CD4-positive, alpha-beta T cell treated with Interleukin-15 for 4 hours (primary cell): ENCODE results near the gene ANO5.

Experiments
- DNase-seq: peaks from one replicate; pipeline ENCODE4 v3.0.0-alpha.2; 2020; ENCODE audit warnings: low spot score

The ANO5 gene, protein sequence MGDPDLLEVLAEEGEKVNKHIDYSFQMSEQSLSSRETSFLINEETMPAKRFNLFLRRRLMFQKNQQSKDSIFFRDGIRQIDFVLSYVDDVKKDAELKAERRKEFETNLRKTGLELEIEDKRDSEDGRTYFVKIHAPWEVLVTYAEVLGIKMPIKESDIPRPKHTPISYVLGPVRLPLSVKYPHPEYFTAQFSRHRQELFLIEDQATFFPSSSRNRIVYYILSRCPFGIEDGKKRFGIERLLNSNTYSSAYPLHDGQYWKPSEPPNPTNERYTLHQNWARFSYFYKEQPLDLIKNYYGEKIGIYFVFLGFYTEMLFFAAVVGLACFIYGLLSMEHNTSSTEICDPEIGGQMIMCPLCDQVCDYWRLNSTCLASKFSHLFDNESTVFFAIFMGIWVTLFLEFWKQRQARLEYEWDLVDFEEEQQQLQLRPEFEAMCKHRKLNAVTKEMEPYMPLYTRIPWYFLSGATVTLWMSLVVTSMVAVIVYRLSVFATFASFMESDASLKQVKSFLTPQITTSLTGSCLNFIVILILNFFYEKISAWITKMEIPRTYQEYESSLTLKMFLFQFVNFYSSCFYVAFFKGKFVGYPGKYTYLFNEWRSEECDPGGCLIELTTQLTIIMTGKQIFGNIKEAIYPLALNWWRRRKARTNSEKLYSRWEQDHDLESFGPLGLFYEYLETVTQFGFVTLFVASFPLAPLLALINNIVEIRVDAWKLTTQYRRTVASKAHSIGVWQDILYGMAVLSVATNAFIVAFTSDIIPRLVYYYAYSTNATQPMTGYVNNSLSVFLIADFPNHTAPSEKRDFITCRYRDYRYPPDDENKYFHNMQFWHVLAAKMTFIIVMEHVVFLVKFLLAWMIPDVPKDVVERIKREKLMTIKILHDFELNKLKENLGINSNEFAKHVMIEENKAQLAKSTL

DNA sequence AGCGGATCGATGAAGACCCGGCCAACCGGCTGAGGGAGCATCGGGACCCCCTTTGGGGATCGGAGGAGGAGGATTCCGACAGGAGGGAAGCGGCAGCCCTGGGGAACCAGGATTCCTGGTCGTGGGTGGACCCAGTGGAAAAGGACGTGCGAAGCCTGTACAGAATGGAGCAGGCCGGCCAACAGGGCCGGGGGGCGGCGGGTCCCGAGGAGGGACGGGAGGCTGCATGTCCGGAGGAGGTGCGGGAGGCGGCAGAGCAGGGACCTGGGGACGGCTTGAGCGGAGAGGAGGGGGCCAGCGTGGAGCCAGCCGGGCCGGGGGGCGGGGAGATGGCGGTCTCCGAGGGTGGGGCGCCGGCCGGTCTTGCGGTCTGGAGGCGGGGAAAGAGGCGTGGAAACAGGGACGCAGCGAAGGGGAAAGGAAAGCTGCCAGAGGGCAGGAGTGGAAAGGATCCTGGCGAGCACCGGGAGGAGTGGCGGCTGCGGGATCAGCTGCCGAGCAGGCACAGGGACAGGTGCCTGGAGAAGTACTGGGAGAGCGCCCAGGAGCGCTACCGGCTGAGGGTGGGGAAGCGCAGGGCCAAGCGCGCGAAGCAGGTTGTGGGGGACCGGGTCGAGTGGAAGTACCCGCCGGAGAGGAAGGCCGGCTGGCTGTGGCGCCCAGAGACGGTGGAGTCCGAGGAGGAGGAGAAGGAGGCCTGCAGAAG, at the start of gene ANO5:
Gene ANO5, plus strand, starts transcription at position 444 of the 706 bp plus-strand sequence. CDS start 408 bp downstream, outside the sequence.
- no peak for DNase-seq

DNA sequence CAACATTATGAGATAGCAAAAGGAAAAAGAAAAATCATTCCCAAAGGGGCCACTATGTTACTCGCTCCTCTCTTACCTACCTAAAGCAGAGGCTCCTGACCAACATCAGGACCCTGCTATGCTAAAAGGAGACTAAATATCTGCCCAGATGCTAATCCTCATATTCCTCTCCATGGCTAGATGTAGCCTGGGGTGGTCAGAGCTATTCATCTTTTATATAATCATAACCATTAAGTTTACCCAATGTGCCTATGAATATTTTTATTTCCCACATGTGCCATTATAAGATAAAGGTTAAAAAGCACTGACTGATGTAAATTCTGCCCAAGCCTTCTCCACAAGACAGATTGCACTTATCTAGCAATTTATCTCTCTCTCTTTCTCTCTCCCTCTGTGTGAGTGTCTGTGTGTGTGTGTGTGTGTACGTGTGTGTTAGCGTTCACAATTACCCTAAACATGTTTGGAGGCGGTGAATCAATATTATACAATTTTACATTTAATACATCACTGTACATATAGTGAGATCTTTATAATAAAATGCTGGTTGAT, 41.2 kb upstream of the ANO5 start:
- no peak for DNase-seq

DNA sequence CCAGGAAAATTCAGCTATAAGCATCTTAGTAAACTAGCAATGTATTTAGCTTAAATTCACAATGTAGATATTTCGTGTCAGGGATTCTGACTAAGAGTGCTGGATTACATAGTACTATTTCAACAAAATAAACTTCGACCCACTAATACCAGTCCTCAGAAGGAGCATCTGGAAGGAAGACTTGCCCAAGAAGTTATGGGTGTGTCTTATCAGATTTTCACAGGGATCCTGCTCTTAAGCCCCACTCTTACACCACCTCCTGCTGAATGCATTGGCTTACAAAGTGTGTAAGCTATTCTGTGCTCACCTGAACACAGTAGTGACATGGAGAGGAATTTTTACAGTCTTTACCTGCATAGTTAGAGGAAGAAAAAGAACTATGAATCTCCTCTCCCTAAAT, 35.4 kb upstream of the ANO5 start:
- no peak for DNase-seq

DNA sequence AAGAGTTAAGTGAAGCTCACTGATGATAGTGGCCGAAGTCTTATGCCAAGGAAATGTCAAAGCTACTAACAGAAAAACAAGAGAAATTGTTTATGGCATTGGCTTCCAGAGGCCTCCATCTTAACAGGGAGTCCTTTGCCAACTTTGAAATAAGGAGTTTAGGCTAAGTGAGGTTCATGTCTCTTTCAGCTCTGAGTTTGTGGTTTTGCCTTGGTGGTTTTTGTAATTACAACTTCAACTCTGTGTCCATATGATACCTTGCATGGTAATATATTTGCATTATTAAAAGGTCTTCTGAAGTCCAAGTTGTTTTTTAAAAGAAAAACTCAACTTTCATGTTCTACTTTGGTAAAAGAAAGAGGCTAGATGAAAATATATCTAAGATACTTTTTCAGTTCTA, 31.4 kb upstream of the ANO5 start:
- DNase-seq = no peak

DNA sequence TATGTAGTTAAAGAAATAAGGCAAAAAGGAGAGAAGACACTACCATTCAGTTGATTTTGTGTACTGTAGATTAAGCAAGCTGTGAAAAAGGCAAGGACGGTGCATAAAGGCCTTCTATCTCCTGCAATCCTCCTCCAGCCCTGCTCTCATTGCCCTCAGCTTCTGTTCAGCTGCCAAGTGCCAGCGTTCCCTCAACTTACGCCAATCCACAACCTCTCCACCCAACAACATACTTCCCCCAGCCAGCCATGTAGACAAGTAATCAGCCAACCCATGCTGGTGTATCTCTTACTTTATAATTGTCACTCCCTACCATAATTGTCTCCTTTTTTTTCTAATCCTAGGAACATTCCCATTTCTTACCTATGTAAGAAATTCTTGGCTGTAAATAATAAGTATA, 30.1 kb upstream of the ANO5 start:
- DNase-seq = no peak

DNA sequence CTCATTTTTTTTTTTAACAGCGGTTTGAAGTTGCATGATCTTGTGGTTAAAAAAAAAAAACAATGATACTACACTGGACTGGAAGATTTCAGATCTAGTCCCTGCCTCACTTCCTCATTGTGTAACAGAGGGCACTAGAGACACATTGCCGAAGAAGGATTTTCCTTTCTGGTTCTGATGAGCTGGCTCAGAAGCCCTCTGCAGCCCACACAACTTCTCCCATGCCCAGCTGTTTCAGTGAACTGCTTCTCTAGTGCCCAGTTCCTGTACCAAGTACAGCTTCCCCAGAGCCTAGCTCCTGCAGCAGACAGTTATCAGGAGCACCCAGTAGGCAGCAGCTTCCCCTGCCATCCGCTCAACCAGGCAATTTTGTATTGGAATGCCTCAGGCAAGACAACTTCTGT, 29.5 kb upstream of the ANO5 start:
- no peak for DNase-seq

DNA sequence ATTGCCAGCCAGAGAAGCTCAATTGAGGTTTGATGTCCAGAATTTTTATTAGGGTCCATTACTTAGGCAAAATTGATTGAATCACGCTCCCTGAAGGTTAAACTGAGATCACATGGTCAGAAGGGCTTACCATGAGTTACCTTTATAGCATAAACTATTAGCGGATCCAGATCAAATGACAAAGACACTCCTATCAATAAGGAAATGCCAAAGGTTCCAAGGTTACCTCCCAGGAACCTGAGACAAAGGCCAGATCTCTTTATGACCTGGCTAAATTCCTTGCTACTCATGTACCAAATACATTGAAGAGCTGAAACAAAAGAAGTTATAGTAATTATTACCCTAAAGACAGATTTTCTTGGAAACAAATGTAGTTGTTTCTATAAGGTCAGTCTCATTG, 27.8 kb upstream of the ANO5 start:
- DNase-seq = no peak

DNA sequence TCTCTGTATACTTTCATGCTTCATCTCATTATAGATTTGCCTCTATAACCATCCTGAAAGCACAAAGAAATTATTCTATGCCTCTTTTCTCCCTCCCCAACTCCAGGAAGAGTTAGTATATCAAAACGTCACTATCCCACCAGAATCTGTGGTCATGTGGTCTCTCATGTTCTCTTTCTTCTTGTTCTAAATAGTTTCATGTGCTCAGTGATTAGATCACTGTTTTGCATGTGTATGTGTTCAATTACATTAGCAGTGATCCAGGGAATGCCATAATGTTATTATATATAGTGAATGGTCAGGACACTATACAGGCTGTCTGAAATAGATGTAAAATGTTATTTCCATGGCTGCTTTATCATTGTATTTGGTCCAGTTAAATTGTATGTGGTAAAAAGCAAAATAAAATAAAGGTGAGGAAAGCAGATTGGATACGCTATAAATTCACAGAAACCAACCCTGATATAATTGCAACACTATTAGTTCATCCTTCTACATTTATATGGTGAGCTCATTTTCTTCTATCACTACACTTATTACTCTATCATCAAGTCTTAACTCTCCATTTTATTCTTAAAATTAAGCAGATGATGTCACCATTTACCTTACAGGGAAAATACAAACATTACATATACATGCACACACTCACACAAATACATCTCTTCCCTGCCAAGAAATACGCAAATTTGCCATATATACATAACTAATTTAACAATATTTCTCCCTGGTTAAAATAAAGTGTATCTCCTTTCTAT, 26.9 kb upstream of the ANO5 start:
- DNase-seq = no peak

DNA sequence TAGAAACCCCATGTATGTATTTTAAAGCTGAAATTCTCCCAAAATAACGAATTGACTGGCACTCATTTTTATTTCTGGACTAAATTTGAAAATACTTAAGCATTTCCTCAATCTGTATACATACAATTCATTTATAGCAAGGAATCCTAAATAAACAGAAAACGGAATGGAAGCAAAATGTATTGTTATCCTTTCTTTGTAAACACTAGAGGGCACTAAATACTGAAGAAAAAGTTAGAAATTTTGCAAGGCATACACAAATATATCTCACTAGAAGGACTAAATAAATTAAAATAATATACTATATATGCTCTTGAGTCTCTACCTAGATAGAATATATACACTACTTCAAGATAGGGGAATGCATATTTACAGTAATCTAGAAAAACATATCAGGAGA, 23.1 kb upstream of the ANO5 start:
- DNase-seq = no peak

DNA sequence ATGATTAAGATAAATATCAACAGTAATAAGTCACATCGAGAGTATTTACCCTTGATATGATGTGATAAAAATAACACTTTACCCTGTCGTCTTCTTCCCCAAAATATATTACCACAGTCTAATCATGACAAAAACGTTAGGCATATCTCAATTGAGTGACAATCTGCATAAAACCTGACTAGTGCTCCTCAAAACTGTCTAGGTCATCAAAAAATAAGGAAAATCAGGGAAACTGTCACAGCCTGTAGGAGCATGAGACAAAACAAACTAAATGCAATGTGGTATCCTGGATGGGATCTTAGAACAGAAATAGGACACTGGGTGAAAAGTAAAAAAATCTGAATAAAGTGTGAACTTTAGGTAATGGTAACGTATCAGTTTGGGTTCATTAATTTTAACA, 19.4 kb upstream of the ANO5 start:
- DNase-seq = no peak

DNA sequence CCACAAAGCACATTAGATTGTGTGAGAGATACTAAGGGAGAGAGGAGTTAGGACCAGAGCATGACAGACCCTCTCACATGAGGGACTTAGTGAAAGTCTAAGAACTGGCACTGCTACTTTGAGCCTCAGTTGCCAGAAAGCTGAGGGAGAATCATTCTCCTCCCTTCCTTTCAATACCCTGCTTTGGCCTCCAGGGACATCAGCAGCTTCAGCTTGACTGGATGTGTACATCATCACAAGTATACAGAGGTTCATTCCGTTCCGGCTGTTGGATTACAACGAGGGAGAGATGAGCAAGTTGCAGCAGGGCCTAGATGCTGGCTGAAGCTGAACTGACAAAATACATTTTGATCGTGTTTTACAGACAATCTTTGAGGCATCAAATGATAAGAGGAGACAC, 15.7 kb upstream of the ANO5 start:
- DNase-seq = no peak

DNA sequence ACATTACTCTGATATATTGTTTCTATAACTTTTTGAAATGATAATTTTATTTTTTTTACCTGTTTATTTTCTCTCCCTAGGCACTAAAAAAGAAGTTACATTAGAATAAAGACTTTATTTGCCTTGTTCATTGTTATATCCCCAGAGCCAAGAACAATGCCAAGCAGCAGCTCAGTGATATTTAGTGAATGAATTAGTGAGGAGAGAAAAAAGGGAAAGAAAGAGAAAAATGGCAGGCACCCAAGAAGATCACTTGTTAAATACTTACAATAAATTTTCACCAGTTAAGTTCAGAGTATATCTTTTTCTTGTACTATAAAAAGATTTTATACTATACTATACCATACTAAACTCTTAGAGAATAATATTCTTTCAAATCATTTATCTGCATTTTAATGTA, 13.3 kb upstream of the ANO5 start:
- DNase-seq = no peak

DNA sequence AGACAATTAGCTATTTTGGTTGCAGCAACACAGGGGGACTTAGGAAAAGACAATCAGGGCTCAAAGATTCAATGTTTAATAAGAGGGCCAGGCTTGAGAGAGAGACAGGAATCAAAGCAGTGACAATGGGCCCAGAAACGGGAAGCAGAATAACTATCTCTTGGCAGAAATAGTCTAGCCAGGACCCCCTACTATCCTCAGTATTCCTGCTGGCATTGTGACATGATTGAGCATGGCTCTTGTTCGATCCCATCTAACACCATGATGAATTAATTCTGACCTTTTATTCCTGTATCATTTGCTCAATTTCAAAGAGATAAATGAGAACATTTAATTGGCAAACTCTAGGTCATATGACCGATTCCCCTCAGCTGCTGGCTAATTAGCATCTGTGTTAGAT, 12.8 kb upstream of the ANO5 start:
- no peak for DNase-seq

DNA sequence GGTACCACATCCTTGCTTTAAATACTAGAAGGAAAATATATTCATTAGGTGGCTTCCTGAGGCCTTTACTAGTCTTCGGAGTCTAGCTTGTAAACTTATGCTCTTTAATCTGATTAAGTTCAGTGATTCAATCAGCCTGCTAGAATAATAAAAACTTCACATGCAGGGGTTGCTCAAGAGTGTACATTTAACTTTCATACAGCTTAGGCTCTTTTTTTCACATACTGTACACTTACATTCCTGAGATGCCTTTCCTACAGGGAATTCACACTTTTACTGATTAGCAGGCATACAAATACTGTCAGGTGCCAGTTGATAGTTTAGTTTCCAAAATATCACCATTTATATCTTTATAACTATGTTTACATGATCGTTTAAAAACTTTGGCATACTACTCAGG, 3.2 kb upstream of the ANO5 start:
- DNase-seq = no peak

DNA sequence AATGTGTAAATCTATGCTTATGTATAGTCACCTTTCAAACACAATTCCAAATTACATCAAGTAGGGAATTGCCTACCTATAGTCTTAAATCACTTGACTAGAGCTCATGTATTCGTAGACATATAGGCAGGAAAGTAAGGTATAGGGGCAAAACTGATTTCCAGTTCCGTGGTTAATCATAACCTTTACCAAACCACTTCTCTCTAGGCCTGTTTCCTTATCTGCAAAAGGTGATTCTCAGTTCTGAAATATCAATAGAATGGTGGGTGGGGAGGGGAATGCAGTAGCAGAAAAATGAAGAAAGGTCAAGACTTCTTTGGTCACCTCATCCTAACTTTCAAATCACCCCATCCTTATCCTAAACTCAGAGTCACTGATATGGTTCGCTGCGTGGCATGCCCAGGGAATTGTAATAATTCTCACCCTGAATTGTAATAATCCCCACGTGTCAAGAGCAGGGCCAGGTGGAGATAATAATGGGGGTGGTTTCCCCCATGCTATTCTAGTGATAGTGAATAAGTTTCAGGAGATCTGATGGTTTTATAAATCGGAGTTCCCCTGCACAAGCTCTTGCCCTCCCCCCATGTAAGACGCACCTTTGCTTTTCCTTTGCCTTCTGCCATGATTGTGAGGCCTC, 1.9 kb upstream of the ANO5 start:
- no peak for DNase-seq

DNA sequence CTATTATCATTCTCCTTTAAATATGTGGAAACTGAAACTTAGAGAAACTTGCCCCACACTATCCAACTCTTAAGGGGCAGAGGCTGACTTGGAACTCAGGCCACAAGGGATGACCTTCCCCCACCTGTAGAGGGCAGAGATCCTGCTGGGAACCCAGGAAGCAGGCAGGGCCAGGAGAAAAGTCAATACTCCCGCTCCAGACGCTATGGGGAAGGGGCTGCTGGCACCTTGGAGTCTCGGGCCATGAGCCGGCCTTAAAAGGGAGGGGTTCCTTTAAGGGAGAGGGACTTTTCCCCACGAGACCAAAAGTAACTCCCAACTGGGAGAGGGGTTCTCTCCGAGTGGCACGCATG, 620 bp upstream of the ANO5 start:
- DNase-seq = no peak

DNA sequence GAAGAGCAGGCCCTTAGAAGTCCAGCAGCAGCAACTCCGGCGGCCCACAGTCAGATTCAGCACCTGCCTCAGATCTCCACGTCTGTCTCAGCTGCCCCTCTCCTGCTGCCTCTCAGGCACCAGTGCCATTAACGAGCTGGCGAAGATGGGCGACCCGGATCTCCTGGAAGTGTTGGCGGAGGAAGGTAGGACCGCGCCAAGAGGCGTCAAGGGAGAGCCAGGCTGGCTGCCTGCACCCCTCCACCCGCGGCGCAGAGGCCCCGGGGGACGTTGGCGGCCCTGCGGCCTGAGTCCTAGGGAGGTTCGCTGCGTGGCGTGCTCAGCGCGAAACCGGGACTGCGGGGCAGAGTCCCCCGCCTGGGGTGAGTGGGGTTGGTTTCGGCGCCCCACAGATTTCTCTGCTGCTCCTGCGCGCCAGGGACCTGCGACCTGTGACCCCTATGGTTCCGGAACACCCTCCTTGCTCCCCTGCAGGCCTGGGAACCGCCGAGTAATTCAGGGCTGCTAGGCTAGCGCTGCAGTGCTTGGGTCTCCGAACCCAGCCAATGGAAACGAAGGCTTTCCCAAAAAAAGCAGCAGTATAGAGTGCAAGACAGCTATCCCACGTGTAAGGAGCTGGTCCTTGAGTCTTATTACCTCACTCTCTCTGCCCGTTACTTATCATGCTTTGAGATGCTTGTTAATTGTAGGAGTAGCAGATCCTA, 615 bp downstream of the ANO5 start:
- DNase-seq = no peak

DNA sequence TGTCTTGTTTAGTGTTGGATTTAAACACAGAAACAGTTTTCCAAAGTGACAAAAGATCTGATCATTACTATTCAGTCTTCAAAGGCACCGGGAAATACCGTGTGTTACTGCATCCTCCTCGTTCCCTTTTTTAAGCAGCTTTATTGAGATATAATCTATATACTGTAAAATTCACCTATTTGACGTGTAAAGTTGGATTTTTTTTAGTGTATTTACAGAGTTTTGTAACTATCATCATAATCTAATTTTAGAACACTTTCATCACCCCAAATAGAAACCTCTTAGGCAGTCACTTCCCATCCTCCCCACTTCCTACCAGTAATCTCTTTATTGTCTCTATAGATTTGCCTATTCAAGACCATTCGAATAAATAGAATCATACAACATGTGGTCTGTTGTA, 1.4 kb downstream of the ANO5 start:
- DNase-seq = no peak

DNA sequence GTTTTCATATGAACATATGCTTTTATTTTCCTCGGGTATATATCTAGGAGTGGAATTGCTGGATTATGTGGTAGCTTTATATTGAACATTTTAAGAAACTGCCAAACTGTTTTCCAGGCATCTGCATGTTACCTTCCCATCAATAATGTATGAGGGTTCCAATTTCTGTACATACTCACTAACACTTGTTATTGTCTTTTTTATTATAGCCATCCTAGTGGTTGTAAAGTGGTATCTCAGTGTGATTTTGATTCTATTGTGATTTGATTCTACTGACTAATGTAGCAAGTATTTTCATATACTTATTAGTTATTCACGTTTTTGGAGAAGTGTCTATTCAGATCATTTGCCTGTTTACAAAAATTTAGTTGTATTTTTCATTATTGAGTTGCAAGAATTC, 2.0 kb downstream of the ANO5 start:
- DNase-seq = no peak

DNA sequence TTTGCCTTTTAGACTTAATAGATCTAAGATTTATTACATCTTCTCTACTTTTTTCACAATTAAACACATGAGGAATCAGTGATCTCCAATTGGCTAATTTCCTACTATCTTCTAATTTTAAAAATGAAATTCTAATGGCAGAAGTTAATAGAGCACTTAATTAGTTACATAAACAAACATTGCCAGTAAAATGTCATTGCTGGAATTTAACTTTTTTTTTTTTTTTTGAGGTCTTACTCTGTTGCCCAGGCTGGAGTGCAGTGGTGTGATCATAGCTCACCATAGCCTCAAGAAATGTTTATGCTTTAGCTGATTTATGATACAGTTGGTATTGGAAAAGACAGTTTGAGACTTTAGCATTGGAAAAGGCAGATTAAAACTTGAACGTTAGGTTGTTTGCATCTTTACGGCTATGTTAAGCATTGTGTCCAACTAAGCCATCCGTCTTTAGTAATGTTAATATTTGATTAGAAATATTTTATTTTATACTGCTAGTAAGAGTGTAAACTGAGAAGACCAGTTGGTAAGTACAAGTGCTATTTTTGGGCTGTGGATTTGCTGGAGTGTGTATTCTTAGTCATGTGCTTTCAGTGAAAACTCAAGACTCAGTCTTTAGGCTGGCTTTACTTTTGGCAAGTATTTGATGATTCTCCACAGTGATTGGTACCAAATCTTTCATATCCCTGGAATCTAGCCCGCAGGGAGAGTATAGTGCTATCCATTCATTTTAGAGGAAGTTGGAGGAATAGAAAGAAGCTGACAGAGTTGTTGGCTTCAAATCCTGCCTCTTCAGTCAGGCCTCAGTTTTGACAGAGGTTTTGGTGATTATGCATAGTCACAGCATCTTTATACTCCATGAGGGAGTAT, 4.5 kb downstream of the ANO5 start:
- no peak for DNase-seq
